Fibroblast of skin of scalp (primary cell): ENCODE data around the gene SHLD2.
"Not testable (repeated sequence)": the region's sequence is repeated elsewhere in the genome, so short reads cannot be mapped to it uniquely, and the experiment has no call there.

Experiments
- DNase-seq: peaks from one replicate; pipeline ENCODE4 v3.0.0-alpha.2; 2013

SHLD2 gene

DNA sequence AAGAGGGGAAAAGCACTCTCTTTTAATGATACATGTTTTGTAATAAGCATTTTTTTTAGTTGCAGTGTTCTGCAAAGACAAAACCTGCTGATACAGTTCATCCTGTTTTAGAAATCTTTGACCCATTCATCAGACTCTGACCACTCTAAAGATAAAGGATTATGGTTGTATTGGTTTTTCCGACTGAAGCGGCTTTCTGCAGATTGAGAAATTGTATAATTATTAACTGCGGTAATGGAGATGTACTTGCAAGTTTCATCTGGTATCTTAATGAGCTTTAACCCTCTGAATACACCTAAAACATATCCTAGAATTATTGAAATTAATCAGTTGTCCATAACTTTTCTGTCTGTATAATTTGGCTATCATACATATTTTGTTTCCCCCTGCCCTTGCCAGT lies 50.6 kb downstream of the SHLD2 start:
- not testable (repeated sequence) for DNase-seq

DNA sequence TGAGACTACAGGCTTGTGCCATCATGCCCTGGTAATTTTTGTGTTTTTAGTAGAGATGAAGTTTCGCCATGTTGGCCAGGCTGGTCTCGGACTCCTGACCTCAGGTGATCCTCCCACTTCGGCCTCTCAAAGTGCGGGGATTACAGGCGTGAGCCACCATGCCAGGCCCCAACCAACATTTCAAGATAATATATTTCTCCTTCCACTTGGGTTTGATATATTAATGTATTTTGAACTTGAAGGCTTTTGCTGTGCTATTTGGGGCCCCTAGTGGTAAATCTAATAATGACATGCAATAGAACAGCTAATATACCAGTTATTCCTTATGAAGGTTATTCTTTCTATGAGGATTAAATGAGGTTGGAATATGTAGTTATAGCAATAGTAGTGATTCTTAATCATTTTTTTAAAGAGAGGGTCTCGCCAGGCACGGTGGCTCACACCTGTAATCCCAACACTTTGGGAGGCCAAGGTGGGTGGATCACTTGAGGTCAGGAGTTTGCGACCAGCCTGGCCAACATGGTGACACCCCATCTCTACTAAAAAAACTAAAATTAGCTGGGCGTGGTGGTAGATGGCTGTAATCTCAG lies 54.1 kb downstream of the SHLD2 start:
- not testable (repeated sequence) for DNase-seq

DNA sequence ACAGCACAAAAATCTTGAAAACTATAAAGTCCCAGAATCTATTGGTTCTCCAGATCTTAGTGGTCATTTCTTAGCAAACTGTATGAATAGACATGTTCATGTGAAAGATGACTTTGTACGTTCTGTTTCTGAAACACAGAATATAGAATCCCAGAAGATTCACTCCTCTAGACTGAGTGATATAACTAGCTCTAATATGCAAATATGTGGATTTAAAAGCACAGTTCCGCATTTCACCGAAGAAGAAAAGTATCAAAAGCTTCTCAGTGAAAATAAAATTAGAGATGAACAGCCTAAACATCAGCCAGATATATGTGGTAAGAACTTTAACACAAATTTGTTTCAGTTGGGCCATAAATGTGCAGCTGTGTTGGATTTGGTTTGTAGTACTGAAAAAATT lies 56.5 kb downstream of the SHLD2 start:
- not testable (repeated sequence) for DNase-seq

DNA sequence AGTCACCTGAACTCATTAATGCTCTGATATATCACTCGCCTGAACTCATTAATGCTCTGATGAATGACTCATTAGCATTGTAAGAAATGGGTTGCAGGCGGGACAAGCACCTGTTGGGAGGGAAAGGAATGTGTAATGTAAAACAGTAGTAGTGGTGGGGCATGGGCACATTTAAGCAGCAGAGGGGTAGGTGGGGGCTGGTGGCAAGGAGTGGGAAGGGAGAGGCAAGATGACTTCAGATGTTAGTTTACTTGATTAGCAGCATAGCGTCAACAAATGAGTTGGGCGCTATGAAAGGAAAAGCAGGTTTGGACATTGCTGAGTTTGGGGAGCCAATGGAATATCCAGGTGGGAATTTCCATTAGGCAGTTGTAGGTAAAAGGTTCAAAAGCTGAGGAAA lies 61.8 kb downstream of the SHLD2 start:
- not testable (repeated sequence) for DNase-seq

DNA sequence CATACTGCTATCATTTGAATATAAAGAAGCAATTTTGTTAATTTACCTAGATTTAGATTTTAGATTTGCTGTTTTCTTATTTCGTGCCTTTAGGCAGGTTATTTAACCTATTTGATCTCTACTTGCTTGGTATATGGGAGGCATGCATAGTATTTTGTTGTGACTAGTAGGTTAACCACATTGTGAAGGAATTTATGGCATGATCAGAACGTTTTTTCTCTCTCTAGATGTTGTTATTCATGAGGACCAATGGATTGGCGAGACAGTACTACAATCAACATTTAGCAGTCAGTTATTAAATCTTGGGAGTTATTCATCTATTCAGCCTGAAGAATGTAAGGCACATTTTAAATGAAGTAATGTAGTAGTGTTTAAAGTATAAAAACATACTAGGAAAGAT lies 62.8 kb downstream of the SHLD2 start:
- DNase-seq: peak; percentile 80

DNA sequence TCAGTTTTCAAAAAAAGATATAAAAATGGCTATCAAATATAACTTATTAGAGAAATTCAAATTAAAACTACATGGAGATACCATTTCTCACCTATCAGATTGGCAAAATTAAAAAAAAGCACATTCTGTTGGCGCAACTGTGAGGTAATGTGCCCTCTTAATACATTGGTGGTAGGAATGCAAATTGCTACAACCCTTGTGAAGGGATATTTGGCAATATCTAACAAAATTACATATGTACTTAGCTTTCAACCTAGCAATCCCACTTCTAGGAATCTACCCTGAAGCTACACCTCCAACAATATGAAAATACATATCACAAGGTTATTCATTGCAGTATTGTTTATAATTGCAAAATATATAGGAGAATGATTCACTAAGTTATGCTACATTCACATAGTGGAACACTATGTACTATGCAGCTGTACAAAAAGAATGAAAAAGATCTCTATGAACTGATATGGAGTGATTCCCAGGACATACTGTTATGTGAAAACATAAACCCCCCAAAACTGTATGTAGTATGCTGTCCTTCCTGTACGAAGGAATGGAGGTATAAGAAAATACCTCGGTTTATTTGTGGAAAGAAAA lies 67.8 kb downstream of the SHLD2 start:
- DNase-seq: not testable (repeated sequence)

DNA sequence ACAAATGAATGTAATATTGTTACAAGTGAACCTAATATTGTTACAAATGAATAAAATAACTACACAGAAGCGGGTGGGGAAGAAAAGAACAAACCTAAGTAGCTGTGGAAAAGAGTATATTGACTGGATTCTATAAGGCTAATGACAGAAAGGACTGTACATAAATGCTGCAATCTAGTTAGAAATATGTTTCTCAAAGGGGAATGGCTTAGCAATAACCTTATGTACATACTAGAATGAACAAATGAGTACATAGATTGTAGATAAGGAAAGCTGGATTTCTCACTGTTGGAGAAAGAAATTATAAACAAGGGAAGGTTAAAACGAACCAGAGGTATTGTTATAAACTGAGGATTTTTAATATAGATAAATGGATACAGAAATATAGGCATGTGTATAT lies 68.4 kb downstream of the SHLD2 start:
- not testable (repeated sequence) for DNase-seq

DNA sequence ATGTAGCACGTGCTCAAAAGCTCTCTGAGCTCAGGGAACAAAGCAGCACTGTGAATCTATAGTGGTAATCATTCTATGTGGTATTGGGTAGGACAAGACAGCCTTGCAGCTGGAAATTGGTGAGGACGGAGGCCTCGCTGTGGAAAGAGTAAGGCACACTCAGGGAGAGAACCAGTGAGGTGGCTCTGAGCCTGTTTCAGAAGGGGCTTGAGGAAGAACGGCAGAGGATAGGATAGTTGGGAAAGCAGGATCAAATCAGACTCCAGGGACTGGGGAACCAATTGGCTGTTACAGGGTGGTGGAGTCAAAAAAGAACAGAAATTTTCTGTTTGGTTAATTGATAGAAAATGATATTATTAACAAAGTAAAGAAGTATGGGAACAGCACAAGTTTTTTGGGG lies 74.9 kb downstream of the SHLD2 start:
- DNase-seq: not testable (repeated sequence)

DNA sequence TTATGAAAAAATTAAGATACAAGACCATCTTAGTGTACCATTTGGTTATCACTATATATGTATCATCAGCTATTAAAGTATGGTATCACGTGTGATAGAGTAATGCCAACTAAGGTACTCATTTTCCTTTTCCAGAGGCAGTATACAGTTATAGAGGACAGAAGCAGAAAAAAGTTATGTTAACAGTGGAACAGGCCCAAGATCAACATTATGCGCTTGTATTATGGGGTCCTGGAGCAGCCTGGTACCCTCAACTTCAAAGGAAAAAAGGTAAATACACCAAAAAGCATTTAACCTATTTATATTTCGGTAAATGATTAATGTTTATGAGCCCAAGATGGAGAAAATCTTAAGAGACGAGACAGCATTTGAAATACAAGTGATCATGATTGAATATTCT lies 75.7 kb downstream of the SHLD2 start:
- DNase-seq: not testable (repeated sequence)

DNA sequence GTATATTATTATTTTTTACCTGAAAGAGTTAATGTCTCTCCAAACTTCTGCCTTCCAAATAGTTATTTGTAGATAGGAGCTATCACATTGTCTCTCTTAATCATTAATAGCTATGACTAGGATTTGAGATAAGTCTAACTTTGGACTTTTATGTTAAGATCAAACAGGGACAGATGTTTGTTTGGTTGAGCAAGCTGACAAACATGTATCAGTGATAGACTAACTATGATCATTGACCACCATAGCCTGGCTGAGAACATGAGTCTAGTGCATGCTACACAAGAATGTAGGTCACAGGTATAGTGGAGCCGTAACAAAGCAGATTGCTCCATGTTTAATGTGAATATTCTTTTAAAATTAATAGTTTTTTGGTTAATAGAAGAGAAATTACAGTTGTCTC lies 76.7 kb downstream of the SHLD2 start:
- DNase-seq: not testable (repeated sequence)

DNA sequence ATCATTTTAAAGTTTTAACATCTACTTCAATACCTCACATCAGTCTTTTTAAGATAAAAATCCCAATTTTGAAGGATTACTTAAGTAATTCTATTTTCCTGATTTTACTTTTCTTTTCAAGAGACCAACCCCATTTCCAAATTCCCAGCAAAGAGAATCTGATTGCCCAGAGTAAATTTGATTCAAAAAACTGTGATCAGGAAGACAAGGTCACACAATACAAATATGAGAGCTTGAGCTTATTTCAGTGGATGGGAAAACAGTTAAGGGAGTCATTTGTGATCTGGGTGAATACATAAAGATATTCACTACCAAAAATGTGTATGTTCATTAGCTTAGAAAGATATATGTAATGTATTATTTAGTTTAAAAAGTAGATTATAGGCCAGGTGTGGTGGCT lies 77.2 kb downstream of the SHLD2 start:
- not testable (repeated sequence) for DNase-seq

DNA sequence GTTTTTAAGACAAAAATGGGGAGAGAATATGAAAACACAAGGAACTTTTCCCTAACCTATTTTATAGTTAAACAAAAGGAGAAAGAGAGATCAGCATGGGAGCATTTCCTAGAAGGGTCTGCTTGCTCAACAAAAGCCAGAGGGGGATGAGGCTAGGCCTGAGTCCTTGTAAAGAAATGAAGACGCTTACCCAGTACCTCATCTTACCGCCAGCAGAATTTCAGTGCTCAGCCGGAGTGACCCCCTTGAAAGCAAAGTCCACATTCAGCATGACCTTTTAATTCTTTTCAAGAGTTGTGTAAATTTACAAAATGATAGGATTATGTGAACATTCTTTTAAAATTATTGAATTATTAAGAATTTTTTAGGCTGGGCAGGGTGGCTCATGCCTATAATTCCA lies 82.6 kb downstream of the SHLD2 start:
- DNase-seq: not testable (repeated sequence)

DNA sequence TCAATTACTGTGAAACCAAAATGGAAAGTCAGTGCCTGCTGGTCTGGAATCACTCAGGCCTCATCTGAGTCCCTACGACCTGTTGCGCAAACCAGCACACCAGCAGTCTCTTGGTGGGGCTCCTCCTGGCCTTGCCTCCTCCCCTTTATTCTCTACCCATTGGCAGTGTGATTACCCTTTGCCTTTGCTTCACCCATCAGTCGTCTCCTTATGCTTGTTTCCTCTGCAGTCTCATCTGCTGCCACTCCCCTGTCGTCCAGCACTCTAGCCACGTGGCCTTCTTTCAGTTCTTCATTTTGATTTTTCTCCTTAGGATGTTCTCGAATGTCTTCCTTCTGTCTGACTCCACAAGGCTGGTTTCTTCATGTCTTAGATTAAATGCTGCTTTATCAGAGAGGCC lies 89.4 kb downstream of the SHLD2 start:
- not testable (repeated sequence) for DNase-seq

DNA sequence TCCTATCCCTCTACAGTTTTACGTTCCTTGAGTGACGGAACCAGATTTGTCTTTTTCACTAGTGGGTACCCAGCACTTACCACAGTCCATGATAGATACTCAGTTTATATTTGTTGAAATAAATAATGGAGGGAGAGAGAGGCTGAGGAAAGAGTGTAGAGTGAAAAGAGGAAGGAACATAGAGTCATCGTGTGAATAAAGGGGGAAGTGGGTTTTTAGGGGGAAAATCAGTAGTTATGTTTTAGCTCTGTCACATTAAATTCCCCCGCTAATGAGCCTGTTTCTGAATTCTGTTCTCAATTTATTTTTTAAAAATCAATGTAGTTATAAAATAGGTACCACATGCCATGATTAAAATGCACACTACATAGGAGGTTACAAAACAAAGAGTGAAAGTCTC lies 91.0 kb downstream of the SHLD2 start:
- not testable (repeated sequence) for DNase-seq

DNA sequence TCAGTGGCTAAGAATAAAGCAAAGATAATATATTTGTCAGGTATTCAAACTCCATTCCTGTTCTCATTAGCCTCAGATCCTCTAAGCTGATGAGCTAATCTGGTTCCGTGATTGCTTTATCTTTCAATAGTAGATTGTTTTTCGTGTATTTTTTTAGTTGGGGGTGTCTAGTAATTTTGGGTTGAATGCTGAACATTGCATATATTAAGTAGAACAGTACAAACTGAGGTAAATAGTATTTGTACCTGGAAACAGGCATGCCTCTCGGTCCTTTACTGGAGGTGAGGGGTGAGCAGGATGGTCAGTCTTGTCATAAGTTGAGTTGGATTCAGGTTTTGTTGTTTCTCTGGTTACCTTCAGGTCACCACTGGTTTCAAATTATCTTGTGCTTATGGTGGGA lies 92.6 kb downstream of the SHLD2 start:
- not testable (repeated sequence) for DNase-seq

DNA sequence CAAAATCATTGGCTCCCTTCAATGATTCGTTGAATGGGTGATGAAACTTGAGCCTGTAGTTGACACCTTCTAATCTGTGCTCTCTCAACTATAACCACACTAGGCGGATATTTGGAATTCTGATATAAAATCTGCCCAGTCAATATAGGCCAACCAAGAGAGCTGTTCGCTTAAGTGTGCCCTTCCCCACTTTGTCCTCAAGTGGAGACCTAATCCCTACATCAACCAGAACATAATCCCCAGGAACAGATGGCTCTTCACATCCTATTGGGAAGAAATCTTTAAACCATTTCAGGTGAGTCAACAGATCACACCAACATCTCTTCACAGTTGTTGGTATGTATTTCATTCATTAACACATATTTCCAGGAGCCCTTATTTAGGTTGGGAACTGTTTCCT lies 96.8 kb downstream of the SHLD2 start:
- DNase-seq: not testable (repeated sequence)

DNA sequence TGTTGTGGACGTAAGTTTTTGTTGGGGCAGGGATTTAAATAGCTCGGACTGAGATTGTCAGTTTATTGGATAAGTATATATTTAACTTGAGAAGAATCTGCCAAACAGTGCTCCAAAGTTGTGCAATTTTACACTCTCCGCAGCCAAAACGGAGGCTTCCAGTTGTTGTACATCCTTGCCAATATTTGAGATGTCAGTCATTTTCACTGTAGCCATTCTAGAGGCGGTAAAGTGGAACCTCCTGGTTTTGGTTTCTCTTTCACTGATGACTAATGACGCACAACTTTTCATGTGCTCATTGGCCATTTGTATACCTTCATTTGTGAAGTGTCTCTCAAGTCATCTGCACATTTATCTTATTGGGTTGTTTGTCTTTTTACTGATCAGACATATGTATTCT lies 105.9 kb downstream of the SHLD2 start:
- peak; percentile 57 for DNase-seq

DNA sequence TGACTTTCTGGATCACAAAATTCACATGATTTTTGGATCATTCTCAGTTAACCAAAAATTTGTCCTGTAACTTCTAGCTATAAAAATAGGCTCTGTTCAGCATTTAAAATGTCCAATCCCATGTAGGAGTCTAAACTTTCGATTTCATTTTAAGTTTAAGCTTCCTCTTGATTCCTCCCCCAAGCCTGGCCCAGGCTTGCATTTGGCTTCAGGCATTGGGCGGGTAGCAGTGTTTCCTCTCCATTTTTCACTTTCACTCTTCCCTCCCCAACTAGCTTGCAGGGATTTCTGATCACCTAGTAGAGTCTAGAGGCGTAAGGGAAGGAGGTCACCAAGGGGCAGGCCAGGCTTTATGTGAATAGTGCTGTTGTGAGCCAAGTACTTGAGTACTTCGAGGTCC lies 109.8 kb downstream of the SHLD2 start:
- DNase-seq: not testable (repeated sequence)

DNA sequence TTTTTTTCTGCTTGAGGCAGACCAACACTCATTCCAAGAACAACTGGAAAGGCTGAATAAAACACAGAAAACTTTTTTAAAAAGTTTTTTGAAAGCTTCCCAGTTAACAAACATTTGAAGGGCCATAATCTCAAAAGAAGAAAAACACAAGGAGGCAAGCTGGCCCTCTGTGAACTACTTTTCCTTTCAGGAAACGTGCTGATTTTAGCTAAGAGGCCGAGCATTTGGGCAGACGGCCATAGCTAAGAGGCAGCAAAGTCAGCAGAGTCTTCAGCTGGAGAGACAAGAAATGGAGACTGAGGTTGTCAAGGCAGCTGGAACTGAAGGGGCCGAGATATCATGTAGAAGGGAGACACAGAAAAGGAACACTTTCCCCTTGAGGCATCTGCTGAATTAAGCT lies 111.9 kb downstream of the SHLD2 start:
- not testable (repeated sequence) for DNase-seq

DNA sequence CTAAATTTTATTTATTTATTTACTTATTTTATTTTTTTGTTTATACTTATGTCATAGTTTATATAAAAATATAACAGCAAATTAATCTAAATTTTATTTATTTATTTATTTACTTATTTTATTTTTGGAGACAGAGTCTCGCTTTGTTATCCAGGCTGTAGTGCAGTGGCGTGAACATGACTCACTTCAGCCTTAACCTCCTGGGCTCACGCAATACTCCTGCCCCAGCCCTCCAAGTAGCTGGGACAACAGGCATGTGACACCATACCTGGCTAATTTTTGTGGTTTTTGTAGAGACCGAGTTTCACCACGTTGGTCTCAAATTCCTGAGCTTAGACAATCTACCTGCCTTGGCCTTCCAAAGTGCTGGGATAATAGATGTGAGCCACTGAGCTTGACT lies 115.3 kb downstream of the SHLD2 start:
- DNase-seq: not testable (repeated sequence)

DNA sequence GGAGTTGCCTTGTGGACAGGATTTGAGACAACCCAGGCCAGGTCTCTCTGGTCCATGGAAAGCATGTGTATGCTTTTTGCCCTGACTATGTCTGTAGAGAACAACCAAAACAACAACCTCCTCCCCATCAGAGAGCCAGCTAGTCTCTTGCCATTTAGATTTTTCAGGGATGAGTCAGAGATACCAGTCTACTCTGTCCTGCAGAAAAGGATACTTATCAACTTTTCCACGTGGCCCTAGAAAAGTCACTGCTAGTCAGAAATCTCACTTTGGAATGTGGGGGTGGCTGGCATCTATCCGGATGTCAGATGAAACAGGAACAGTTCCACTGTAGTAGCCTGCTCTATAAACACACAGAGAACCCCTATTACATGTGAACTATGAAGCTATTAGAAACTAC lies 116.8 kb downstream of the SHLD2 start:
- DNase-seq: peak; percentile 27

DNA sequence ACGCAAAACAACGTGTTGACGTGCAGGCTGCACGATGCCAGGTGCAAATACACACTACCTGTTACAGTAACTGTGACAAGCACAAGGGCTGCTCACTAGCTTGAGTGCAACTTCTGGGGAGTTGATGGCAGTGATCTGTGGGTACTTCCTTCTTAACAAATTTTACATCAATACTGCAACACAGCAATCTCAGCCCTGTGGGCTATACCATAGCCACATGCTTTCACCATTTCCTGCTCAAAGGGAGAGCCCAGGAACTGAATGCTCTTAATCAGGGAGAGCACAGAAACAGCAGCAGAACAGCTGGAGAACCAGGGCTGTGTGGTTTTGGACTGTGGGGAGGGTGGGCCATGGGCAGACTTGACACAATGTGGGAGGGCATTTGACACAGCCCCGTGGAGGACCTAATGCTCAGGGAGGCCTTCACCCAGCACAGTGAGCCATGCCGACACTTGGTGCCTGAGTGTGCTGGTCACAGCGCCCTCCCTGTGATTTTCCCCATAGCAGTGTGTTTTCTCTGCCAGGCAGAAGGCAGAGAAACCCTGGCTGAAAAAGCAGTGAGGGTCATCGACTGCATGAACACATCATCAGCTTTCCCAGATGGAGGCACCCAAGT lies 118.3 kb downstream of the SHLD2 start:
- DNase-seq: not testable (repeated sequence)

DNA sequence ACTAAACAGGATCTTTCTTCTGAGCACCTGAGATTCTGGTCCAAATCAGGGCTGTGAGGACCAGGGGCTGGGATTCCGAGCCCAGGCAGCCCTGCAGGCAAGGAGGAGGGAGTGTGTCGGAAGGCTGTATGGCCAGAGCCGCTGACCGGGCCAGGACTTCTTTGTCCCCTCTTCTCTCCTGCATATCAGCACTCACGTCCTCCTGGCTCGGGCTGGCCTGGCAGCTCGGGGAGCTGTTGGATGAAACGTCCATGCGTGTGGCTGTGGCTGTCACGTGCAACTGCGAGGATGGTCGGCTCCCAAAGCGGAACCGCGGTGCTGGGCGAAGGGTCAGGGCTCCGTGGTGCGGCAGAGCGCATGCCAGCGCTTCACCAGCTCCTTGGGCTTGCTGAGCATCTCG lies 118.8 kb downstream of the SHLD2 start:
- not testable (repeated sequence) for DNase-seq

DNA sequence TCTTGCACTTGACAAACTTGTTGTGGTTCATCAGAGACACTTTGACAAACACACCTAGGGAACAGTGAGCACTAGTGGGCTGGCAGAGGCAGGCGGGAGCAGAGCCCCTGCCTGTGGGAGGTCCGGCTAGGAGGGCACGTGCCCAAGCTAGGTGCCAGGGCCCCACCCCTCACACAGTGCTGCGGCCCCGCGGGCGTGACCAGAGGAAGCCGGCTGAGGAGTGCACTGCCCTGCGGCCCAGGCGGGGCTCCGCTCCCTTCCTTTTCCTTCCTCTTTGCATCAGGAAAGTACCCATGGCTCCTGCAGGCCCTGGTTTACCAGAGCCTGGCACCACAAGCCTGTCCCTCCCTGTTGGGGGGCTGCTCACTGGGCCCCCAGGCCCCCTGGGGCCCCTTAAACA lies 121.1 kb downstream of the SHLD2 start:
- DNase-seq: not testable (repeated sequence)
